GM06990 (cell line): ENCODE measurements around the gene CASP14.
"Not testable (repeated sequence)": the region's sequence is repeated elsewhere in the genome, so short reads cannot be mapped to it uniquely, and the experiment has no call there.

Source experiments
- DNase-seq: peaks from one replicate; pipeline ENCODE4 v3.0.0-alpha.2; 2011; ENCODE audit not compliant: insufficient read length; ENCODE audit errors: extremely low read depth
- H3K27me3 ChIP-seq: replicated peaks from 2 replicates; pipeline ENCODE4 v1.6.0; 2011; ENCODE audit warnings: low read length; ENCODE audit not compliant: control insufficient read depth, insufficient read depth
- H3K36me3 ChIP-seq: 2 replicates; pipeline ENCODE4 v1.5.1; 2011; ENCODE audit warnings: low read length; ENCODE audit not compliant: control insufficient read depth, insufficient read depth
- H3K4me3 ChIP-seq: replicated peaks from 2 replicates; pipeline ENCODE4 v1.5.1; 2011; ENCODE audit warnings: low read depth, mild to moderate bottlenecking, control low read depth, low read length
- CTCF ChIP-seq: IDR thresholded peaks from 2 replicates; pipeline ENCODE4 v1.5.1; 2011; ENCODE audit warnings: low read length, control low read depth, mild to moderate bottlenecking, inconsistent platforms; ENCODE audit not compliant: insufficient read depth, poor library complexity, severe bottlenecking

CASP14 gene

DNA sequence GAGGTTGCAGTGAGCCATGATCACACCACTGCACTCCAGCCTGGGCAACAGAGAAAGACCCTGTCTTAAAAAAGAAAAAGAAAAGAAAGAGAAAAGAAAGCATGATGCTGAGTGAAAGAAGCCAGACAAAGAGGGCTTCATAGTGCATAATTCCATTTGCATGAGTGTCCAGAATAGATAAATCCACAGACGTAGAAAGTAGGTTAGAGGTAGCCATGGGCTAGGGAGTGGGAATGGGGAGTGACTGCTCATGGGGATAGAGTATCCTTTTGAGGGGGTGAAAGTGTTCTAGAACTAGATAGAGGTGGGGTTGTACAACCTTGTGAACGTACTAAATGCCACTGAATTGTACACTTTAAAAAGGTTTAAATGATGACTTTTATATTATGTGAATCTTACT lies 25.1 kb downstream of the CASP14 start:
- H3K27me3 ChIP-seq = no peaks in the 10 kb centered on the region
- no peak overlapping the region for H3K4me3 ChIP-seq
- TF ChIP-seq CTCF = no peak
- no peaks in the 10 kb centered on the region for H3K36me3 ChIP-seq
- DNase-seq = no peak

DNA sequence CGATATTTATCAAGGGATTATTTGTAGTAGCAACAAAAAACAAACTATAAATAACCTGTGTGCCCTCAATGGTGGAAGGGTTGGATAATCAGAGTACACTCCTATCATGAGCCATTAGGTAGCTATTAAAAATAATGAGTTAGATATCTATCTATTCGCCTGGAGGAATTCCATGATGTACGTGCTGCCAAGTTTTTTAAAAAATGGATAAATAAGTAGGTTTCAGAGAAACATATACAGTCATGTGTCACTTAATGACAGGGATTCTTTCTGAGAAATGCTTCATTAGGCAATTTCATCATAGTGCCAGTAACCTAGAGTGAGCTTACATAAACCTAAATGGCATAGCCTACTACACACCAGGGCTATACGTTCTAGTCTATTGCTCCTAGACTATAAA lies 26.5 kb downstream of the CASP14 start:
- no peaks in the 10 kb centered on the region for H3K36me3 ChIP-seq
- no peak overlapping the region for H3K4me3 ChIP-seq
- H3K27me3 ChIP-seq = no peaks in the 10 kb centered on the region
- TF ChIP-seq CTCF = no peak
- no peak for DNase-seq

DNA sequence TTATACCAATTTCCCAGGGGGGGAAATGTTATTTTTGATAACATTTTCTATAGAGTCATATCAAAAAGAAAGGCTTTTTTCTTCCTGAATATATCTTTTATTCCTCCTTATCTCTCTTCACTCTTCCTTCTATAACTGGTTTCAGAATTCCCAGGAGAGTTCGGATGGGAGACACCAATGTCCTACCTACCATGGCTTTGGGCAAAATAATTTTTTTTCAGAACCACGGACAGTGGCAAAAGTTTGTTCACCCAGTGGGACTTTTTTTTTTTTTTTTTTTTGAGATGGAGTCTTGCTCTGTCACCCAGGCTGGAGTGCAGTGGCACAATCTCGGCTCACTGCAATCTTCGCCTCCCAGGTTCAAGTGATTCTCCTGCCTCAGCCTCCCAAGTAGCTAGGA lies 30.7 kb downstream of the CASP14 start:
- not testable (repeated sequence) for H3K27me3 ChIP-seq, H3K4me3 ChIP-seq, DNase-seq, H3K36me3 ChIP-seq

DNA sequence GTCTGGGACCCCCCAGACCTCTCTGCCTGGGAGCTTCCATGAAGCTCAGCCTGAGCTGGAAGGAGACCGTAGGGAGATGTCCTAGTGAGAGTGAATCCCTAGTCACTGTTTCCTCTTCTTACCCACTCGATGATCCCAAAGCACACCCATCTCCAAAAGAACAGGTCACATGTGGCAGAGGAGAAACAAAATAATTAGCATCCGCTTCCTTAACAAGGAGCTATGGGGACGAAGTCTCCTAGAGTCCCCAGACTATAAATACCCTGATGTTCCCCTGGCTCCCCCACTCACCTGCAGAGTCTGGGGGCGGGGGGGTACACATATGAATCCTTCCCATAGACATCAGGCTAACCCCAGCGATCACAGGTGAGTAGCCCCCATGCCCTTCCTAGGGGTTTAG lies 32.6 kb downstream of the CASP14 start, which contains the start of gene OR1I1:
OR1I1 (plus strand) TSS at position 301 of the 400 bp plus-strand sequence. CDS start 4,855 bp downstream, outside the sequence.
- no peaks in the 10 kb centered on the region for H3K27me3 ChIP-seq

GRCh38 chr19:15087182-15087581 lies 37.9 kb downstream of the CASP14 start:
- TF ChIP-seq CTCF = no peak
- Histone ChIP-seq H3K36me3 (no peaks in the 10 kb centered on the region), H3K4me3 (no peak overlapping the region), H3K27me3 (no peaks in the 10 kb centered on the region; the same call in 1 of the 2 replicates)
- DNase-seq = no peak

More for the DNA sequence above, 32.6 kb downstream of the CASP14 start, which contains the start of gene OR1I1:
- TF ChIP-seq CTCF = no peak
- no peaks in the 10 kb centered on the region for H3K36me3 ChIP-seq
- DNase-seq = no peak
- H3K4me3 ChIP-seq = no peak within 1 kb of the TSS

DNA sequence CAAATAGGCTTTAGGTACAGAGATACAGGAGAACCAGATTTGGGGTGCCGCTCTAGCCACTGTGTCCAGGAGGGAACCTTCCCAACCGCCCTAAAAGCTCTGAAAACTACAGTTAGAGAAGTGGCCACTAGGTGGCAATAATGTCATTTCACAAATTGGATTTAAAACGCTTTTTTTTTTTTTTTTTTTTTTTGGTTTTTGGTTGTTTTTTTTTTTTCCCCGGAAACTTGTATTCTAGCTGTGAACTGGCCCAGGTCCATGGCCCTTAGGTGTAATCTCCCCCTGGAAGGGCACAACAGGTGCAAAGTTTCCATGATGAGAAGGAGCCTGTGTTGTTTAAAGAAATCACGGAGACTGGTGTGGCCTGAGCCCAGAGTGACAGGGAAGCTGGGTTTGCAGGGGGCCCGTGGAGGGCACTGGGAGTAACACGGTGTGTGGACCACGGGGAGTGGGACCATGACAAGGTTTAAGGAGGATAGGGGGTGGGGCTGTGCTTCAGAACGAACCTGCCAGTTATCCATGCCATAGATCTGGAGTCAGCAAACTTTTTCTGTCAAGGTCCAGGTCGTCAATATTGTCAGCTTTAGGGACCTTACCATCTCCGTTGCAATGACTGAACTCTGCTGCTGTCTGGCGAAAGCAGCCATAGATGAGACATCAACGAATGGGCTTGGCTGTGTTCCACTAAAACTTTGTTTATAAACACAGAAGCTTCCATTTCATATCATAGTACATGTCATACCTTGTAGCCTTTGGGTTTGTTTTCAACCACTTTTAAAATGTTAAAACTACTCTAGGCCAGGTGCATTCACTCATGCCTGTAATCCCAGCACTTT lies 42.9 kb downstream of the CASP14 start:
- peak; percentile 50 for TF ChIP-seq CTCF
- DNase-seq = no peak
- Histone ChIP-seq H3K27me3 (no peaks in the 10 kb centered on the region; the same call in 1 of the 2 replicates), H3K36me3 (no peaks in the 10 kb centered on the region), H3K4me3 (no peak overlapping the region)
